GM12865 (cell line): Measurements from ENCODE around the gene TMPRSS9.

Source experiments
- DNase-seq: peaks from one replicate; pipeline ENCODE4 v3.0.0; 2010; ENCODE audit warnings: low read depth
- H3K4me3 ChIP-seq: 2 replicates; pipeline ENCODE4 v1.5.1; 2011; ENCODE audit warnings: mild to moderate bottlenecking, low read depth, low read length, control low read depth
- CTCF ChIP-seq: IDR thresholded peaks from 2 replicates; pipeline ENCODE4 v1.5.1; 2011; ENCODE audit warnings: low read length, control low read depth, low read depth, inconsistent platforms; ENCODE audit not compliant: insufficient read depth; ENCODE audit errors: missing control alignments

TMPRSS9 gene

GRCh38 chr19:2429917-2430535 is 70.0 kb downstream of the TMPRSS9 start:
- no peak for DNase-seq
- no peak overlapping the region for H3K4me3 ChIP-seq
- TF ChIP-seq CTCF, result no peak

- TF ChIP-seq CTCF, result no peak
- no peak overlapping the region for H3K4me3 ChIP-seq
- DNase-seq, result no peak
These were observed 71.4 kb downstream of the TMPRSS9 start for GRCh38 chr19:2431318-2432055.

GRCh38 chr19:2432131-2432848 is 72.2 kb downstream of the TMPRSS9 start:
- H3K4me3 ChIP-seq, result no peak overlapping the region
- TF ChIP-seq CTCF, result no peak
- DNase-seq, result no peak

- H3K4me3 ChIP-seq, result no peak overlapping the region
- no peak for TF ChIP-seq CTCF
- no peak for DNase-seq
These were observed 73.8 kb downstream of the TMPRSS9 start for GRCh38 chr19:2433854-2434253.

- H3K4me3 ChIP-seq, result no peak overlapping the region
- no peak for TF ChIP-seq CTCF
- no peak for DNase-seq
These were observed 74.2 kb downstream of the TMPRSS9 start for GRCh38 chr19:2434267-2434666.

- H3K4me3 ChIP-seq, result no peak overlapping the region
- TF ChIP-seq CTCF, result no peak
- no peak for DNase-seq
These were observed 74.7 kb downstream of the TMPRSS9 start for GRCh38 chr19:2434721-2435265.
